Measurements from ENCODE around the gene CCDC27. TPM values are rescaled to one million over a fixed set of nuclear protein-coding genes. Genes with fewer than 3 reads are reported as not detected.
"Not testable (repeated sequence)": the region's sequence is repeated elsewhere in the genome, so short reads cannot be mapped to it uniquely, and the experiment has no call there.

The CCDC27 gene
- polyA plus RNA-seq, 3 donors: not detected

DNA sequence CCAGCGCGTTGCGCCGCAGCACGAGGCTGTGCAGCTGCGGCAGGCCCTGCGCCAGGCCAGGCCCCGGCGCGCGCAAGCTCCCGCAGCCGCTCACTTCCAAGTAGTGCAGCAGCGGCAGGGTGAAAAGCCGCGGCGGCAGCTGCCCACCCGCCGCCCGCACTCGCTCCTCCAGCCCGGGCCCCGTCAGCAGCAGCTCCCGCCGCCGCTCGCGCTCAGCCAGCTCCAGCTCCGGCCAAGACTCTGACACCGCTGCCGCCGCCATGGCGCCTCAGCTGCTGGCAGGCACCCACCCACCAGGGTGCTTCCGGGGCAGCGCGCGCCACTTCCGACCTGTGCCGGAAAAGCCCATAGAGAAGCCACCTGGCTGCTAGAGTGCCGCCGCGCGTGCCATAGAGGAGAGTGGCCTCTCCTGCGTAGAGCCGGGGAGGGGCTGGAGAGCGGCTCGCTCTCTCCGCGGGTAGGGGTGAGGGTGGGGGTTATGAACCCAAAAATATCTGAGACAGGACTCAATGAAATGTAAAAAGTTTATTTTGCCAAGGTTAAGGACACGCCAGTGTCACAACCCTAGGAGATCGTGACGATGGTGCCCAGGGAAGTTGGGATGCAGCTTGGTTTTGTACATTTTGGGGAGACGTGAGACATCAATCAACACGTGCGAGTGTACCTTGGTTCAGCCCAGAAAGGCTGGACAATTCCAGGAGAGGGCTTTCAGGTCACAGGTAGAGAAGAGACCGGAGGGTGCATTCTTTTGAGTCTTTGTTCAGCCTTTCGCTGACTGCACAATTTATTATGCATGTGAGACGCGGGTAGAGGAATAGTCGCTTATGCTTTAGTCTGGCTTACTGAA is 44.2 kb downstream of the CCDC27 start, which contains the start of gene LRRC47:
TSS of gene LRRC47 (minus strand) at position 284 of the 847 bp plus-strand sequence. CDS start at position 262, 22 bp downstream.
- Mint-ChIP-seq H3K4me1 (peaks cover 35% of the 10 kb centered on the region), H3K4me3 (peak within 1 kb of the TSS; percentile 92 to 96), H3K27me3 (ENCODE audit: low read depth in 3 of 3) (peaks cover 6 to 16% (median 8%) of the 10 kb centered on the region in 3 donors), H3K27ac (peak within 1 kb of the TSS in 6 of 7 donors; percentile 67 to 93 (median 77)), H3K36me3 (peaks cover 10 to 13% of the 10 kb centered on the region in 2 donors), H3K9me3 (peaks cover 0 to 4% (median 0%) of the 10 kb centered on the region in 7 donors)
- peaks cover 3 to 13% of the 10 kb centered on the region in 2 donors for H3K36me3 ChIP-seq (replicated peaks in 1 of 2; ENCODE audit: control insufficient read depth in 1 of 2, insufficient read depth in 2 of 2, low read length in 2 of 2)
- intact Hi-C loops (cut with micrococcal nuclease): no loop called here
- no peaks in the 10 kb centered on the region for H3K9me3 ChIP-seq (replicated peaks in 1 of 2; ENCODE audit: control insufficient read depth in 1 of 2, insufficient read depth in 1 of 2, low read length in 2 of 2)
- peaks cover 0 to 5% of the 10 kb centered on the region in 2 donors for H3K27me3 ChIP-seq (ENCODE audit: control insufficient read depth in 2 of 2, insufficient read depth in 2 of 2, low read length in 2 of 2)
- WGBS (ENCODE audit: insufficient coverage): 6% methylated on average over 57 of the region's 60 CpGs
- H3K9ac ChIP-seq (ENCODE audit: insufficient read depth, low read length, poor library complexity, severe bottlenecking): peak within 1 kb of the TSS; percentile 84
- TF ChIP-seq, protein P1, sequence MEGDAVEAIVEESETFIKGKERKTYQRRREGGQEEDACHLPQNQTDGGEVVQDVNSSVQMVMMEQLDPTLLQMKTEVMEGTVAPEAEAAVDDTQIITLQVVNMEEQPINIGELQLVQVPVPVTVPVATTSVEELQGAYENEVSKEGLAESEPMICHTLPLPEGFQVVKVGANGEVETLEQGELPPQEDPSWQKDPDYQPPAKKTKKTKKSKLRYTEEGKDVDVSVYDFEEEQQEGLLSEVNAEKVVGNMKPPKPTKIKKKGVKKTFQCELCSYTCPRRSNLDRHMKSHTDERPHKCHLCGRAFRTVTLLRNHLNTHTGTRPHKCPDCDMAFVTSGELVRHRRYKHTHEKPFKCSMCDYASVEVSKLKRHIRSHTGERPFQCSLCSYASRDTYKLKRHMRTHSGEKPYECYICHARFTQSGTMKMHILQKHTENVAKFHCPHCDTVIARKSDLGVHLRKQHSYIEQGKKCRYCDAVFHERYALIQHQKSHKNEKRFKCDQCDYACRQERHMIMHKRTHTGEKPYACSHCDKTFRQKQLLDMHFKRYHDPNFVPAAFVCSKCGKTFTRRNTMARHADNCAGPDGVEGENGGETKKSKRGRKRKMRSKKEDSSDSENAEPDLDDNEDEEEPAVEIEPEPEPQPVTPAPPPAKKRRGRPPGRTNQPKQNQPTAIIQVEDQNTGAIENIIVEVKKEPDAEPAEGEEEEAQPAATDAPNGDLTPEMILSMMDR (IDR thresholded peaks at IDR 0.05): no peak
- H4K20me1 ChIP-seq (ENCODE audit: insufficient read depth, low read length): peaks cover 47% of the 10 kb centered on the region
- H3K4me2 ChIP-seq (replicated peaks; ENCODE audit: extremely low read depth, low read length, poor library complexity, severe bottlenecking): peak within 1 kb of the TSS; percentile 96
- peak; percentile 79 to 82 (median 81) for DNase-seq
- H3K27ac ChIP-seq (ENCODE audit: low read depth in 1 of 2, low read length in 2 of 2): peak within 1 kb of the TSS in 1 of 2 donors; percentile 58
- H3K4me1 ChIP-seq (ENCODE audit: control insufficient read depth in 1 of 2, insufficient read depth in 2 of 2, low read length in 2 of 2): peaks cover 30 to 40% of the 10 kb centered on the region in 2 donors
- peak within 1 kb of the TSS; percentile 48 to 76 (median 70) for H3K4me3 ChIP-seq (replicated peaks in 1 of 3; ENCODE audit: low read depth in 2 of 3, low read length in 3 of 3)
- peaks cover 47% of the 10 kb centered on the region for H3K79me2 ChIP-seq (ENCODE audit: insufficient read depth, low read length)
- H2AFZ ChIP-seq (ENCODE audit: insufficient read depth, low read depth, low read length, poor library complexity, severe bottlenecking): peak within 1 kb of the TSS; percentile 88

DNA sequence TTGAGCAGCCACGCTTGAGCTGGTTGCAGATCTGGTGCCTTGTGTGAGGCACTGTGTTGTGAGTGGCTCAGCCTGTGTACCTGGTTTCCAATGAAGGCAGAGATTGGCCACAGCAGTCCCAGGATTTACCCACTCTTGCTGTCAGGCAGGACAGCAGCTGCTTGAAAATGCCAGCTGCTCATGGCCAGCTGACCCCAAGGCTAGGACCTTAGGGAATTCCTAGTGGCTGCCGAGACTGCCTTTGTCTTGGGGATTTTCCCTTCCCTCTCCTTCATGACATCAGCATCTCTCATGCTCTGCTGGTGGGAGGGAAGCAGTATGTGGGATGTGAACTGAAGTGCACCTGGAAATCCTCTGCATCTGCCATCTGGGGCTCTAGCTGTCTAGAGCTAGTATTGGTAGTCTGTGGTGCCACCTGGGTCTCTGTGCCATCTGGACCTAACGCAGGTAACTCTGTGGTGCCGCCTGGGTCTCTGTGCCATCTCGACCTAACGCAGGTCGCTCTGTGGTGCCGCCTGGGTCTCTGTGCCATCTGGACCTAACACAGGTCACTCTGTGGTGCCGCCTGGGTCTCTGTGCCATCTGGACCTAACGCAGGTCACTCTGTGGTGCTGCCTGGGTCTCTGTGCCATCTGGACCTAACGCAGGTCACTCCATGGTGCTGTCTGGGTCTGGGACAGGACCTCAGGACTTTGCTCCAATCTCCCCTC is 47.9 kb downstream of the CCDC27 start:
- Mint-ChIP-seq H3K9me3 (peaks cover 0 to 4% (median 0%) of the 10 kb centered on the region in 7 donors), H3K4me1 (peaks cover 18% of the 10 kb centered on the region), H3K27me3 (ENCODE audit: low read depth in 3 of 3) (peaks cover 12 to 22% (median 20%) of the 10 kb centered on the region in 3 donors), H3K27ac (no peak overlapping the region), H3K4me3 (no peak overlapping the region), H3K36me3 (peaks cover 0 to 3% of the 10 kb centered on the region in 2 donors)
- Histone ChIP-seq H3K9ac (ENCODE audit: insufficient read depth, low read length, poor library complexity, severe bottlenecking) (no peak overlapping the region), H3K4me3 (replicated peaks in 1 of 3; ENCODE audit: low read depth in 2 of 3, low read length in 3 of 3) (no peak overlapping the region), H3K27me3 (ENCODE audit: control insufficient read depth in 2 of 2, insufficient read depth in 2 of 2, low read length in 2 of 2) (peaks cover 0 to 5% of the 10 kb centered on the region in 2 donors), H3K4me1 (ENCODE audit: control insufficient read depth in 1 of 2, insufficient read depth in 2 of 2, low read length in 2 of 2) (peaks cover 12 to 18% of the 10 kb centered on the region in 2 donors), H3K4me2 (replicated peaks; ENCODE audit: extremely low read depth, low read length, poor library complexity, severe bottlenecking) (no peak overlapping the region), H3K27ac (ENCODE audit: low read depth in 1 of 2, low read length in 2 of 2) (no peak overlapping the region), H2AFZ (ENCODE audit: insufficient read depth, low read depth, low read length, poor library complexity, severe bottlenecking) (no peak overlapping the region), H4K20me1 (ENCODE audit: insufficient read depth, low read length) (peaks cover 10% of the 10 kb centered on the region), H3K79me2 (ENCODE audit: insufficient read depth, low read length) (peaks cover 10% of the 10 kb centered on the region), H3K9me3 (replicated peaks in 1 of 2; ENCODE audit: control insufficient read depth in 1 of 2, insufficient read depth in 1 of 2, low read length in 2 of 2) (no peaks in the 10 kb centered on the region), H3K36me3 (replicated peaks in 1 of 2; ENCODE audit: control insufficient read depth in 1 of 2, insufficient read depth in 2 of 2, low read length in 2 of 2) (no peaks in the 10 kb centered on the region)
- TF ChIP-seq, protein P1 (IDR thresholded peaks at IDR 0.05): no peak
- 94% methylated on average over 9 of the region's 11 CpGs for WGBS (ENCODE audit: insufficient coverage)
- intact Hi-C loops (cut with micrococcal nuclease): no loop called here
- no peak for DNase-seq

DNA sequence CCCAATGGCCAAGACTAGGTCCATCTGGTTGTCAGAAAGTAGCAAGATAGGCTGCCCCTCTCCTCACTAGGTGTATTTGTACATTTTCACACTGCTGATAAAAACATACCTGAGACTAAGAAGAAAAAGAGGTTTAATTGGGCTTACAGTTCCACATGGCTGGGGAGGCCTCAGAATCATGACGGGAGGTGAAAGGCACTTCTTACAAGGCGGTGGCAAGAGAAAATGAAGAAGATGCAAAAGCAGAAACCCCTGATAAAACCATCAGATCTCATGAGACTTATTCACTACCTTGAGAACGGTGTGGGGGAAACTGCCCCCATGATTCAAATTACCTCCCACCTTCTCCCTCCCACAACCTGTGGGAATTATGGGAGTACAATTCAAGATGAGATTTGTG is 48.5 kb downstream of the CCDC27 start:
- intact Hi-C loops (cut with micrococcal nuclease); H2AFZ ChIP-seq (ENCODE audit: insufficient read depth, low read depth, low read length, poor library complexity, severe bottlenecking): not testable (repeated sequence)
- WGBS (ENCODE audit: insufficient coverage): no CpG with 5 or more reads among the region's 3 CpGs

More for the DNA sequence above, 48.5 kb downstream of the CCDC27 start:
- not testable (repeated sequence) for H3K9ac ChIP-seq (ENCODE audit: insufficient read depth, low read length, poor library complexity, severe bottlenecking); DNase-seq; H3K9me3 ChIP-seq (replicated peaks in 1 of 2; ENCODE audit: control insufficient read depth in 1 of 2, insufficient read depth in 1 of 2, low read length in 2 of 2); H3K79me2 ChIP-seq (ENCODE audit: insufficient read depth, low read length); H3K36me3 Mint-ChIP-seq; H3K36me3 ChIP-seq (replicated peaks in 1 of 2; ENCODE audit: control insufficient read depth in 1 of 2, insufficient read depth in 2 of 2, low read length in 2 of 2); H3K27ac Mint-ChIP-seq; H4K20me1 ChIP-seq (ENCODE audit: insufficient read depth, low read length); H3K27me3 ChIP-seq (ENCODE audit: control insufficient read depth in 2 of 2, insufficient read depth in 2 of 2, low read length in 2 of 2); H3K9me3 Mint-ChIP-seq; H3K27ac ChIP-seq (ENCODE audit: low read depth in 1 of 2, low read length in 2 of 2); H3K4me3 ChIP-seq (replicated peaks in 1 of 3; ENCODE audit: low read depth in 2 of 3, low read length in 3 of 3); H3K4me3 Mint-ChIP-seq; H3K4me2 ChIP-seq (replicated peaks; ENCODE audit: extremely low read depth, low read length, poor library complexity, severe bottlenecking)
- Mint-ChIP-seq H3K27me3 (ENCODE audit: low read depth in 3 of 3) (peaks cover 13 to 23% (median 22%) of the 10 kb centered on the region in 3 donors), H3K4me1 (peaks cover 14% of the 10 kb centered on the region)
- H3K4me1 ChIP-seq (ENCODE audit: control insufficient read depth in 1 of 2, insufficient read depth in 2 of 2, low read length in 2 of 2): peaks cover 5 to 11% of the 10 kb centered on the region in 2 donors
